ENCODE measurements around the gene ARSG. TPM values are rescaled to one million over a fixed set of nuclear protein-coding genes. Genes with fewer than 3 reads are reported as not detected.

Gene ARSG
- total and polyA plus RNA-seq, 9 of the 15 experiments (the other 6 are each of a cell fraction or from before 2014, with no cell fraction given) = 1.0 to 5.6 (median 1.8) TPM

DNA sequence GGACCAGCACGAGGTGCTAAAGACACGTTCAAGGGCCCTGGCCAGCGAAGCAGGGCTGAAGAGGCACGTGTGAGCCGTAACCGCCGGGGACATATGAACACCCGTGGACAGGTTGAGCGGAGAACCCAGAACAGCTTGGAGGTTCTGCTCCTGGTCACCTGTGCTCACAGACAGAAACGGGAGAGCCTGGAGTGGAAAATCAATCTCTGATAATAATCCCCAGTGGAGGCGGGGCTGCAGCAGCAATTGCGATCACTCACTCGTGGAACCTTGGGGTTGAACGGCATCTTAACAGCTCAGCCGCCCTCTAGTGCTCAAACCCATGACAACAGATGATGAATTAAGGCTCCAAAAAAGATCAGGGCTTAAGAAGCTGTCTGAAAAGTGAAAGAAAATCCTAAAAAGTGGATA is 140.4 kb downstream of the ARSG start:
- Histone ChIP-seq H3K4me1 (replicated peaks in 1 of 2; ENCODE audit: control insufficient read depth in 2 of 2, insufficient read depth in 2 of 2, low read length in 2 of 2) (peaks cover 6 to 10% of the 10 kb centered on the region in 2 experiments; a peak in 4 of 5 replicates), H3K9me3 (replicated peaks; ENCODE audit: control insufficient read depth, insufficient read depth, low read depth, low read length) (no peaks in the 10 kb centered on the region), H3K9ac (ENCODE audit: insufficient read depth in 1 of 2, low read depth in 2 of 2, low read length in 2 of 2) (no peak overlapping the region), H3K36me3 (ENCODE audit: control insufficient read depth, insufficient read depth, low read length) (peaks cover 2% of the 10 kb centered on the region; the same call in 1 of the 3 replicates), H3K4me3 (no peak overlapping the region), H3K27ac (ENCODE audit: extremely low read depth, low read depth, low read length) (no peak overlapping the region), H3K79me2 (ENCODE audit: control insufficient read depth, insufficient read depth, low read length) (no peaks in the 10 kb centered on the region), H2AFZ (ENCODE audit: low read depth, low read length) (no peak overlapping the region), H3K4me2 (ENCODE audit: insufficient read depth, low read length) (no peak overlapping the region), H4K20me1 (replicated peaks; ENCODE audit: control insufficient read depth, insufficient read depth, low read length) (no peaks in the 10 kb centered on the region; the same call in 1 of the 2 replicates), H3K27me3 (ENCODE audit: control insufficient read depth in 2 of 2, insufficient read depth in 2 of 2, low read length in 2 of 2) (no peaks in the 10 kb centered on the region), H3K9me1 (ENCODE audit: control insufficient read depth, insufficient read depth, low read length) (no peaks in the 10 kb centered on the region)
- FAIRE-seq (peak; percentile 6), ATAC-seq (peak; percentile 45; the same call in 2 of the 3 replicates), DNase-seq (ENCODE audit: extremely low read depth in 1 of 4, low spot score in 3 of 4) (peak in 3 of 4 experiments; percentile 38 to 45 (median 41))
- 40% methylated on average over 15 of the region's 15 CpGs for WGBS (ENCODE audit: insufficient coverage, low coverage, missing lambda C conversion rate)
- intact Hi-C loops (cut with micrococcal nuclease) (loop anchor here (10.0 kb wide), 1 partner anchor 167 kb away; no protein-coding TSS in a partner anchor), in situ Hi-C loops (cut with MboI) (no loop called here)
- BruUV-seq (replicated peaks) = no TSS peak
- TF ChIP-seq, protein P1, sequence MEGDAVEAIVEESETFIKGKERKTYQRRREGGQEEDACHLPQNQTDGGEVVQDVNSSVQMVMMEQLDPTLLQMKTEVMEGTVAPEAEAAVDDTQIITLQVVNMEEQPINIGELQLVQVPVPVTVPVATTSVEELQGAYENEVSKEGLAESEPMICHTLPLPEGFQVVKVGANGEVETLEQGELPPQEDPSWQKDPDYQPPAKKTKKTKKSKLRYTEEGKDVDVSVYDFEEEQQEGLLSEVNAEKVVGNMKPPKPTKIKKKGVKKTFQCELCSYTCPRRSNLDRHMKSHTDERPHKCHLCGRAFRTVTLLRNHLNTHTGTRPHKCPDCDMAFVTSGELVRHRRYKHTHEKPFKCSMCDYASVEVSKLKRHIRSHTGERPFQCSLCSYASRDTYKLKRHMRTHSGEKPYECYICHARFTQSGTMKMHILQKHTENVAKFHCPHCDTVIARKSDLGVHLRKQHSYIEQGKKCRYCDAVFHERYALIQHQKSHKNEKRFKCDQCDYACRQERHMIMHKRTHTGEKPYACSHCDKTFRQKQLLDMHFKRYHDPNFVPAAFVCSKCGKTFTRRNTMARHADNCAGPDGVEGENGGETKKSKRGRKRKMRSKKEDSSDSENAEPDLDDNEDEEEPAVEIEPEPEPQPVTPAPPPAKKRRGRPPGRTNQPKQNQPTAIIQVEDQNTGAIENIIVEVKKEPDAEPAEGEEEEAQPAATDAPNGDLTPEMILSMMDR (IDR thresholded peaks at IDR 0.05 in 2 of 3, conservative IDR thresholded peaks at IDR 0.05 in 1 of 3; ENCODE audit: insufficient read depth in 2 of 3, low read depth in 1 of 3, low read length in 3 of 3) = peak; percentile 33 to 55 (median 46); a peak in 5 of 6 replicates
- TF ChIP-seq, protein P2, sequence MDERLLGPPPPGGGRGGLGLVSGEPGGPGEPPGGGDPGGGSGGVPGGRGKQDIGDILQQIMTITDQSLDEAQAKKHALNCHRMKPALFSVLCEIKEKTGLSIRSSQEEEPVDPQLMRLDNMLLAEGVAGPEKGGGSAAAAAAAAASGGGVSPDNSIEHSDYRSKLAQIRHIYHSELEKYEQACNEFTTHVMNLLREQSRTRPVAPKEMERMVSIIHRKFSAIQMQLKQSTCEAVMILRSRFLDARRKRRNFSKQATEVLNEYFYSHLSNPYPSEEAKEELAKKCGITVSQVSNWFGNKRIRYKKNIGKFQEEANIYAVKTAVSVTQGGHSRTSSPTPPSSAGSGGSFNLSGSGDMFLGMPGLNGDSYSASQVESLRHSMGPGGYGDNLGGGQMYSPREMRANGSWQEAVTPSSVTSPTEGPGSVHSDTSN (CRISPR knock-in tag; IDR thresholded peaks at IDR 0.05; ENCODE audit: low read depth) = no peak
- TF ChIP-seq, protein P2 (tag; conservative IDR thresholded peaks at IDR 0.05; ENCODE audit: low read depth) = 0 out of 2 replicates have a peak, but pooled peaks have one; percentile 18
- TF ChIP-seq HCFC1 (IDR thresholded peaks at IDR 0.05; ENCODE audit: low read depth, low read length) (no peak), RFX5 (IDR thresholded peaks at IDR 0.05; ENCODE audit: low read depth, low read length) (0 out of 2 replicates have a peak, but pooled peaks have one; percentile 44), SMC3 (conservative IDR thresholded peaks at IDR 0.05; ENCODE audit: insufficient read depth, low read depth, low read length) (0 out of 2 replicates have a peak, but pooled peaks have one; percentile 20), C11orf30 (IDR thresholded peaks at IDR 0.05; ENCODE audit: low read depth) (no peak), ZSCAN29 (IDR thresholded peaks at IDR 0.05) (no peak), RAD21 (CRISPR knock-in tag; conservative IDR thresholded peaks at IDR 0.05 in 1 of 2, IDR thresholded peaks at IDR 0.05 in 1 of 2) (peak in 1 of 2 experiments; percentile 26; a peak in 2 of 4 replicates)
- TF ChIP-seq, protein P3, sequence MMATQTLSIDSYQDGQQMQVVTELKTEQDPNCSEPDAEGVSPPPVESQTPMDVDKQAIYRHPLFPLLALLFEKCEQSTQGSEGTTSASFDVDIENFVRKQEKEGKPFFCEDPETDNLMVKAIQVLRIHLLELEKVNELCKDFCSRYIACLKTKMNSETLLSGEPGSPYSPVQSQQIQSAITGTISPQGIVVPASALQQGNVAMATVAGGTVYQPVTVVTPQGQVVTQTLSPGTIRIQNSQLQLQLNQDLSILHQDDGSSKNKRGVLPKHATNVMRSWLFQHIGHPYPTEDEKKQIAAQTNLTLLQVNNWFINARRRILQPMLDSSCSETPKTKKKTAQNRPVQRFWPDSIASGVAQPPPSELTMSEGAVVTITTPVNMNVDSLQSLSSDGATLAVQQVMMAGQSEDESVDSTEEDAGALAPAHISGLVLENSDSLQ (IDR thresholded peaks at IDR 0.05) = 0 out of 2 replicates have a peak, but pooled peaks have one; percentile 10
- POLR2A ChIA-PET = no interaction called here
- CTCF ChIA-PET (ENCODE audit: low intra/inter-chr PET ratio) = no interaction called here
